ENCODE results near the gene NCOA1. TPM values are rescaled to one million over a fixed set of nuclear protein-coding genes. Genes with fewer than 3 reads are reported as not detected.

The NCOA1 gene
- total and polyA plus RNA-seq, 2 donors (not counting 3 experiments of a cell fraction or from before 2014, with no cell fraction given), result 11.4 to 14.1 TPM

DNA sequence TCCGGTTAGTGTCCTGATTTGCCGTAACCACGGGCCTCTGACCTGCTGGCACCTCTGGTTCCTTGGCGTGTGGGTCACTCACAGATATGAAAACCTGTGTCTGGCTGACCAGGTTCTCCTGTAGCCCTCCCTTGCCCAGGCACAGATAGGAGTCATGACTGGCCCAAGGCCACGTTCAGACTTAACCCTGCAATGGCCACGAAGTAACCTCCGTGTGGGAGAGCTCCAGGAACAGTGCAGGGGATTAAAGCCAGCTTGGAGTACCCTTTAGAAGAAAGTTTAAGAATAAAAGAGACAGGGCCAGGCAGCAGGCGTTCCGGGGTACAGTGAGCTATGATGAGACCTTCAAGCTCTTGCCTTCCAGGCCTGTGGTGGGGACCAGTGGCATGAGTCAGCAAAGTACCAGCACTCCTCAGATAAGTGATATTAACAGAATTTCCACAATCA, 327.7 kb downstream of the NCOA1 start:
- Histone ChIP-seq H2AFZ (ENCODE audit: low read depth, low read length) (no peak overlapping the region), H3K4me3 (replicated peaks in 1 of 3; ENCODE audit: insufficient read depth in 1 of 3, low read depth in 1 of 3, low read length in 3 of 3) (no peak overlapping the region), H3K4me2 (ENCODE audit: insufficient read depth, low read length) (no peak overlapping the region), H3K27ac (ENCODE audit: insufficient read depth, low read depth, low read length) (peak overlapping the region; percentile 32), H4K20me1 (replicated peaks; ENCODE audit: control insufficient read depth, extremely low read depth, insufficient read depth, low read length) (no peaks in the 10 kb centered on the region), H3K27me3 (ENCODE audit: control insufficient read depth in 2 of 2, insufficient read depth in 2 of 2, low read length in 2 of 2) (no peaks in the 10 kb centered on the region), H3K36me3 (ENCODE audit: control insufficient read depth in 2 of 2, extremely low read depth in 1 of 2, insufficient read depth in 2 of 2, low read length in 2 of 2) (peaks cover 16 to 23% of the 10 kb centered on the region in 2 experiments), H3K9me3 (replicated peaks; ENCODE audit: control insufficient read depth, insufficient read depth, low read length) (no peaks in the 10 kb centered on the region), H3K4me1 (ENCODE audit: control insufficient read depth, extremely low read depth, insufficient read depth, low read length) (peaks cover 19% of the 10 kb centered on the region), H3K9me1 (replicated peaks; ENCODE audit: control insufficient read depth, extremely low read depth, insufficient read depth, low read length) (no peaks in the 10 kb centered on the region), H3K9ac (replicated peaks; ENCODE audit: extremely low read depth, insufficient read depth, low read length) (no peak overlapping the region), H3K79me2 (ENCODE audit: control insufficient read depth, insufficient read depth, low read length) (peaks cover 11% of the 10 kb centered on the region)
- intact Hi-C loops (cut with micrococcal nuclease) (no loop called here), dilution Hi-C loops (cut with MboI; ENCODE audit: extremely low pct_ligation_motif_present, low sequenced_read_pairs) (no loop called here)
- no peak for FAIRE-seq
- no TSS peak for BruUV-seq (replicated peaks)
- ChIA-PET CTCF (interaction anchor here (0.7 to 2.6 kb wide), 4 partner anchors 8 to 396 kb away, joined by 3 to 18 read pairs (median 7); partner anchors contain the start of genes CENPO and PTRHD1), POLR2A (interaction anchor here (1.0 kb wide), 1 partner anchor 9 kb away, joined by 3 read pairs; no protein-coding TSS in a partner anchor)
- TF ChIP-seq FOS (IDR thresholded peaks at IDR 0.05; ENCODE audit: borderline replicate concordance, insufficient read depth, low read length) (no peak), POLR2A (IDR thresholded peaks at IDR 0.05; ENCODE audit: low read depth, low read length) (no peak), EZH2 (IDR thresholded peaks at IDR 0.05; ENCODE audit: borderline replicate concordance, low read depth, low read length, severe bottlenecking) (no peak), POLR2AphosphoS5 (IDR thresholded peaks at IDR 0.05; ENCODE audit: insufficient read depth, low read depth, low read length) (no peak), MYC (IDR thresholded peaks at IDR 0.05; ENCODE audit: low read depth, low read length) (no peak), MAX (IDR thresholded peaks at IDR 0.05; ENCODE audit: insufficient read depth, insufficient read length) (no peak), JUN (IDR thresholded peaks at IDR 0.05; ENCODE audit: borderline replicate concordance, insufficient read depth, insufficient read length, low read depth) (no peak), GATA2 (IDR thresholded peaks at IDR 0.05; ENCODE audit: insufficient read depth, insufficient read length, low read depth, low read length) (no peak)
- TF ChIP-seq, protein P1, sequence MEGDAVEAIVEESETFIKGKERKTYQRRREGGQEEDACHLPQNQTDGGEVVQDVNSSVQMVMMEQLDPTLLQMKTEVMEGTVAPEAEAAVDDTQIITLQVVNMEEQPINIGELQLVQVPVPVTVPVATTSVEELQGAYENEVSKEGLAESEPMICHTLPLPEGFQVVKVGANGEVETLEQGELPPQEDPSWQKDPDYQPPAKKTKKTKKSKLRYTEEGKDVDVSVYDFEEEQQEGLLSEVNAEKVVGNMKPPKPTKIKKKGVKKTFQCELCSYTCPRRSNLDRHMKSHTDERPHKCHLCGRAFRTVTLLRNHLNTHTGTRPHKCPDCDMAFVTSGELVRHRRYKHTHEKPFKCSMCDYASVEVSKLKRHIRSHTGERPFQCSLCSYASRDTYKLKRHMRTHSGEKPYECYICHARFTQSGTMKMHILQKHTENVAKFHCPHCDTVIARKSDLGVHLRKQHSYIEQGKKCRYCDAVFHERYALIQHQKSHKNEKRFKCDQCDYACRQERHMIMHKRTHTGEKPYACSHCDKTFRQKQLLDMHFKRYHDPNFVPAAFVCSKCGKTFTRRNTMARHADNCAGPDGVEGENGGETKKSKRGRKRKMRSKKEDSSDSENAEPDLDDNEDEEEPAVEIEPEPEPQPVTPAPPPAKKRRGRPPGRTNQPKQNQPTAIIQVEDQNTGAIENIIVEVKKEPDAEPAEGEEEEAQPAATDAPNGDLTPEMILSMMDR (IDR thresholded peaks at IDR 0.05; ENCODE audit: extremely low read depth in 1 of 2, insufficient read depth in 1 of 2, low read depth in 1 of 2, low read length in 2 of 2), result no peak
- DNase-seq (ENCODE audit: low read depth, low spot score), result no peak

Data from endothelial cell of umbilical vein (primary cell).